HG03139 (cell line): ENCODE measurements around the gene ZEB2.

Experiments used
- ATAC-seq: cut with Tn5 transposase; IDR thresholded peaks from one replicate; pipeline ENCODE4 v1.9.1; 2021; ENCODE audit not compliant: unreplicated experiment

Gene ZEB2

DNA sequence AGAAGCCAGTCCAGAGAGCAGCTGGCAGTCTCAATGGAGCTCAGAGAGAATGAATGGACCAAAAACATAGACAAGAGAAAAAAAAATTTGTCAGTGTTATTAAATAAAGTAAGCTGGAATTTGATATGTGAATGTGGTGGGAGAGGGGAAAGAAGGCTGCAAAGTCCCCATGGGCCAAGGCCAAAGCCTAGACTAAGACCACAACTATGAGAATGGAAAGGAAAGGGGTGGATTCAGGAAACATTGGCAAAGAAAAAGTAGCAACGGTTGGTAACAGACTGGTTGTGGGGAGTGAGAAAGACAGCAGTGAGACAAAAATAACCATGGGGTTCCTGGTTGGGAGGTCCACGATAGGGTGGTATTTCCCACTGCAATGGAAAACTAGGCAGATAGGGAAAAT is 47.0 kb downstream of the ZEB2 start:
- no peak for ATAC-seq

- no peak for ATAC-seq
Observed at GRCh38 chr2:144472046-144472412, 47.9 kb downstream of the ZEB2 start.

- ATAC-seq = no peak
Observed at GRCh38 chr2:144471305-144472045, 48.4 kb downstream of the ZEB2 start.

- ATAC-seq = no peak
Observed at GRCh38 chr2:144470816-144471215, 49.1 kb downstream of the ZEB2 start.

GRCh38 chr2:144470334-144470733 is 49.6 kb downstream of the ZEB2 start:
- ATAC-seq = no peak

- ATAC-seq = no peak
Observed at GRCh38 chr2:144469798-144470197, 50.1 kb downstream of the ZEB2 start.

DNA sequence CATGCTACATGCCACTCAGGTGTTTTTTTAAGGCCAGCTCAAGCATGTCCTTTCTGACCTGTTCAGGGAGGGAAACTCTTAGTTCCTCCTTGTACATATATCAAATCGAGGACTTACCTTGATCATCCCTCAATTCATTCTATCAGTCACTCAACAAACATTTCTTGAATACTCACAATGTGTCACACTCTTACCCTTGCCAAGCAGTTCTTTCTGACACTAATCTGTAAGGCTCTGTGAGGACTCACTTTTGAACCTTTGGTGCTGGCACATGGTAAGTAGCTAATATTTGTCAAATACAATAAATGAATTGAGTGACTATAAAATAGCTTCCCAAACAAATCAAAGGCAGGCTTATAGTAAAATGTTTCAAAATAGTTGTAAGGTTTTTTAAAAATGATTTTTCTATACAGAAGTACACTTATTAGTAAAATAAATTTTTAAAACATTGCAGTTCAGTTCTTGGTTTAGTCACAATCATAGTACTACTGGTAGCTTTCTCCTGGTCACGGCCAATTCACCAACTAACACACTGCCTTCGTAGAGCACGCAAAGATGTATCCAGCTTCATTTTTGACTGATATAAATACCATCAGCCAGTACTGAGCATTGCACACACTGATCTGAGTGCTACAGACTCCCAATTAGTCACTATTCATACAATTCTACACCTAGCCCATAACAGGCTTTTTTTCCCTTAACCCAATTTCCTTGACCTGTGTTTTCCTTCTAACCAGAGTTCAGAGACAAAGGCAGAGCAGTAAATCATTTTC is 50.9 kb downstream of the ZEB2 start:
- no peak for ATAC-seq

DNA sequence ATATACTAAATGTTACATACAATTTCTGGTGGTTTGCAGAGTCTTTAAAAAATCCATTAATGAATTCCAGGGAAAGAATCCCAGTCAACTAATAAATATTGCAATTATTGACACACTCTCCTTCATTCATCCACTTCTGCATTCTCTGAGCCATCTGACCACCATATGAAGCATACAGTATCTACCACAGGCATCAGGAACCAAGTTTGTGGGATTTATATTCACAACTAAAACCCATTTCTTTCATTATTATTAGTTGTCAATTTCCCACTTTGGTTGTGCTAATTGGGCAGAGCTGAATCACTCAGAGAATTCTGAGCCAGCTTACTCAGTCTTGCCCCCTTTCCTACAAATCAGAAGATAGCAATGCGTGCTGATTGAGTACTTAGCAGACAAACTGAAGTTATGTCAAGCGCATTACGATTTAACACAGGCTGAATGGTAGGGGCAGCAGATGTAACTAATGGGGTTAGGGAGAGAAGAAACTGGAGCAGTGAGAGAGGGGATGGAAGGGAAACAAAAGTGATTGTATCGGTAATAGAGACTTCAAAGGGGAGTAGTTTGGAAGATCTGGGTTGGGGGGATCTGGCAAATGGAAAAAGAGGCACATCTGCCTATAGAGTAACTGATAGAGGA is 52.3 kb downstream of the ZEB2 start:
- ATAC-seq = no peak

- ATAC-seq = no peak
Observed at GRCh38 chr2:144466637-144467036, 53.3 kb downstream of the ZEB2 start.

DNA sequence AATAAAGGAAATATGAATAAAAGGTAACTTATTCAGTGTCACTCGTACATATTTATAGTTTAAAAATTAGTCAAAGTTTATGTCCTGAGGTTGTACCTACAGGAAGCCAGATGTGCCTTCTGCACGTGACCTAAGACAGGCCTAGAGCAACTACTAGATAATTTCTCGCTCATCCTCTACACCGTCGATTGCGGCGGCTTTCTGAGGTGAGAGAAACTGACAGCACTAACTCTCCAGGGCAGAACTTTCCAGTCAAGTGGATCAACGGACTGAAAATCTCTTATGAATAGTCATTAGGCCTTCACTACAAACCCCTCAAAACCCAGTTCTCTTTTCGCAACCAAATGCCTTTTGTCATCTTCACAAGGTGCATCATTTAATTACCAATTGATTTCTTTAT is 54.2 kb downstream of the ZEB2 start:
- ATAC-seq = no peak

DNA sequence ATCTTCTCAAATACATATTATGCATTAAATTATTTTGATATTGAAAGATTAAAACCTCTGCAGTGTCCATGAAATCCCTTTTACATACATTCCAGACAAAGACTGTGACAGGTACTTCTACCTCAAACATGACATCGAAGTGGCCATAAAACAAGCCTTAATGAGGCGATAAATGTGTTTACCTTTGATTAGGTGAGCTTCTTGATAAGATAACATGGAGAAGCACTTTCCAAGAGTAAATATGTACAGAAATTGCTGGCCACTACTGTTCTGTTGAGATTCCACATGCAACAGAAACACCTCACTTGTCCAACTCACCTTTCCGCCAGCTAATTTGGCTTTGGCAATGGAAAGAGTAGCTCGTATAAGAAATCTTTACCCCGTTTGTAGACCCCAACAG is 55.2 kb downstream of the ZEB2 start:
- no peak for ATAC-seq

GRCh38 chr2:144463266-144463665 is 56.7 kb downstream of the ZEB2 start:
- ATAC-seq = no peak

DNA sequence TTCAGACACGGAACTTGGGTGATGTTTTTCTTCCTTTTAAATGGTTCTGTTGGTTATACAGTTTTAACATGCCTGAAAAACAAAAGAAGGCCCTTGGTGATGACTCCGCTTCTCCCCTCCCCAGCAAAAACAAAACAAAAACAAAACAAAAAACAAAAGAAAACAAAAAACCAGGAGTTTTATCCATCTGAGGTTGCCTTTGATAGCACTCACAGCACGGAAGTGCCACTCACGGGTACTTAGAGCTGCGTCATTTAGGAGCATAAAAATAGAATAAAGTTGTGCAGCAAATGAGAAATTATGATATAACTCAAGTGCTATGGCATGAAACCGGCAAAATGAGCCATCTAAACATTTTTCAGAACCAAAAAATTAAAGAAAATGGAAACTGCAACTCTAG is 57.7 kb downstream of the ZEB2 start:
- ATAC-seq = no peak

- no peak for ATAC-seq
Observed at GRCh38 chr2:144461308-144461766, 58.6 kb downstream of the ZEB2 start.

- ATAC-seq = no peak
Observed at GRCh38 chr2:144460727-144461307, 59.1 kb downstream of the ZEB2 start.

DNA sequence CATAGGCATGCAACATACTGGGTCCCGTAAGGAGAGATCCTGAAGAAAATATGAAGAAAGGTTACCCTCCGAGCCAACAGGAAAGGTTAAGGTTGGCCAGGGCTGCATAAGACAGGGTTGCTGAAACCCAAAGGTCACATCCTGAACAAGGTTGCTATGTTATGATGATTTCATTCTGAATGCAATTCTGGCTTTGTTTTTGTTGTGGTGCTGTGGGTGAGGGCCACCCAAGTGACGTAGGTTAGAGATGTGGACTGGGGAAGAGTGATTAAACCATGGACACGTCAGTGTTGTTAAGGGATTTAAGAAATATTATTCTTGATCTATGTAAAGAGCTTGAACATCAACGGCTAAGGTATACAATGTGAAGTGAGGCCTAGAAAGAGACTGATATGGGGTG is 60.0 kb downstream of the ZEB2 start:
- ATAC-seq = no peak

DNA sequence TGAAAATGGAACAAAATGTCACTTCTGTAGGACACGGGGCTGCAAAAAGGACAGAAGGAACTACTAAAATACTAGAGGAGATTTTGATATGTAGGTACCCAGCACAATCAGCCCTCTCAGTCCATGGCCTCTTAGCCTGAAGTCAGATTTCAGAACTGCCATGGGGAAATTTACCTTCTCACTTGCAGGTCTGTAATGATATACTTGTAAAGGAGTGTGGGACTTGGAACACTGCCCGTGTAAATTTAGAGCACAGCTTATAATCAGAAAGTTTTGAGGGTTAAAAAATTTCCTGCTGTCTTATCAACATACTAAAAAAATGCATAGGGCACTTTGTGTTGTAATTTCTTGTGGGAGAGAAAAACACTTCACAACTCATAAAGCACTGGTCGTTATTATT is 60.6 kb downstream of the ZEB2 start:
- no peak for ATAC-seq

GRCh38 chr2:144458541-144458940 is 61.4 kb downstream of the ZEB2 start:
- ATAC-seq = no peak

DNA sequence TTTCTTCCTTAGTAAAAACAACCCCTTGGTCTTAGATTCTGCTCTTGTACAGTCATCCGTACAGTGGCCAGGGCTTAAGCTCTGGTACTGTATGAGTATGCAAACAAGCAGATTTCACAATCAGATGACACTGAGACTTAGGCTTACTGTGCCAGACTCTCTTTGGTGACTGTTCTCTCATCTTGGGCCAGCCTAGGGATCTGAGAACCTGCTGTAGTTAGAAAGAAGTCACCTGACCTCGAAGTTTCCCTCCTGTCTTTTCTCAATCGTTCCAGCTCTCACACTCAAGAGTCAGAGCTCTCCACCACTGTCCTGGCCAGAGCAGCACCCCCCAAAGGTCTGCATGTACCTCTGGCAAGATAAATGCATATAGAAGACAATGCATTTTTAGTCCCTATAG is 63.2 kb downstream of the ZEB2 start:
- no peak for ATAC-seq

- no peak for ATAC-seq
Observed at GRCh38 chr2:144455987-144456386, 63.9 kb downstream of the ZEB2 start.

- ATAC-seq = no peak
Observed at GRCh38 chr2:144454466-144455287, 65.2 kb downstream of the ZEB2 start.
